K562 (cell line): ENCODE measurements around the gene B4GALNT3. TPM values are rescaled to one million over a fixed set of nuclear protein-coding genes. Genes with fewer than 3 reads are reported as not detected.
A peak's percentile ranks its signal among the peaks of the same experiment; 100 is the strongest.

ENCODE experiments used
- CBX3 ChIP-seq, 2 experiments: IDR thresholded peaks; 1 replicate in 1 of 2; 2 replicates in 1 of 2; pipeline ENCODE4 v1.6.1; 2012; ENCODE audit warnings: inconsistent platforms in 2 of 2, low read length in 2 of 2, borderline replicate concordance in 1 of 2, control low read depth in 1 of 2
- CHAMP1 ChIP-seq: fragments of 450-650 bp; IDR thresholded peaks from 2 replicates; pipeline ENCODE4 v1.6.1; 2016; ENCODE audit warnings: mild to moderate bottlenecking
- CTBP1 ChIP-seq: fragments of 450-650 bp; IDR thresholded peaks from 2 replicates; pipeline ENCODE4 v1.6.1; 2016; ENCODE audit warnings: borderline replicate concordance
- FOXJ3 ChIP-seq: sonication (generic); formaldehyde crosslinking; IDR thresholded peaks from 2 replicates; pipeline ENCODE4 v1.4.0; 2020; ENCODE audit warnings: mild to moderate bottlenecking, missing genetic modification reagents
- GTF2F1 ChIP-seq: IDR thresholded peaks from 2 replicates; pipeline ENCODE4 v1.6.1; 2011; ENCODE audit warnings: low read depth, low read length, improper control_type of control experiment
- TAF1 ChIP-seq: IDR thresholded peaks from 2 replicates; pipeline ENCODE4 v1.6.1; 2011; ENCODE audit warnings: mild to moderate bottlenecking, low read length, moderate library complexity; ENCODE audit not compliant: insufficient read depth, control insufficient read depth, severe bottlenecking; ENCODE audit errors: extremely low read depth
- ZBTB5 ChIP-seq: fragments of 450-650 bp; IDR thresholded peaks from 2 replicates; pipeline ENCODE4 v1.6.1; 2017; ENCODE audit warnings: antibody characterized with exemption
- polyA plus RNA-seq, 8 experiments: library from polyadenylated mRNA; depleted of rRNA in 4 of 8; stranded (reverse) in 5 of 8; unstranded in 3 of 8; fragments of >200 nt; fragmentation: Nextera tagmentation in 2 of 8; fragmentation: Illumina TruSeq in 1 of 8; extraction: Ambion mirVana in 2 of 8; extraction: Trizol in 1 of 8; gene quantifications; 2 replicates each; pipeline versions ENCODE4 v1.2.1 to v1.2.3, GENCODE V29; 2011 to 2014; ENCODE audit warnings: inconsistent platforms in 1 of 8, missing spikeins in 1 of 8
- total RNA-seq, 7 experiments: library from RNA; depleted of rRNA in 6 of 7; stranded (reverse); fragments of >200 nt in 6 of 7; fragmentation: Illumina TruSeq in 2 of 7; extraction: Trizol in 2 of 7; gene quantifications; 2 replicates each; pipeline versions ENCODE4 v1.2.1 to v1.2.3, GENCODE V29; 2011 to 2021; ENCODE audit warnings: low replicate concordance in 1 of 7
- TF ChIP-seq, protein P1 (sequence below): sonication (generic); formaldehyde crosslinking; IDR thresholded peaks from 2 replicates; pipeline ENCODE4 v1.8.0; 2022; ENCODE audit warnings: missing genetic modification reagents, mild to moderate bottlenecking, borderline replicate concordance
- TF ChIP-seq, protein P2 (sequence below): fragments of 450-650 bp; formaldehyde crosslinking; IDR thresholded peaks from 2 replicates; pipeline ENCODE4 v1.4.0; 2022; ENCODE audit warnings: mild to moderate bottlenecking, moderate library complexity
- TF ChIP-seq, protein P3 (sequence below): IDR thresholded peaks from 2 replicates; pipeline ENCODE4 v1.6.1; 2016; ENCODE audit warnings: missing genetic modification characterization, missing compliant biosample characterization
- TF ChIP-seq, protein P4 (sequence below): fragments of 250-450 bp; sonication (Bioruptor Pico); IDR thresholded peaks from 2 replicates; pipeline ENCODE4 v1.5.0; 2021; ENCODE audit warnings: mild to moderate bottlenecking, moderate library complexity
- TF ChIP-seq, protein P5 (sequence below): fragments of 450-650 bp; conservative IDR thresholded peaks from 2 replicates; pipeline ENCODE4 v1.6.1; 2016; ENCODE audit warnings: missing genetic modification characterization, low read depth, mild to moderate bottlenecking, missing compliant biosample characterization, moderate library complexity

Gene B4GALNT3
- total and polyA plus RNA-seq, 9 of the 15 experiments (the other 6 are each of a cell fraction or from before 2014, with no cell fraction given): 0.04 to 0.36 (median 0.10) TPM; not detected in 6

GRCh38 chr12:575948-576614 lies 116.3 kb downstream of the B4GALNT3 start (continued):
- TF ChIP-seq, protein P1, sequence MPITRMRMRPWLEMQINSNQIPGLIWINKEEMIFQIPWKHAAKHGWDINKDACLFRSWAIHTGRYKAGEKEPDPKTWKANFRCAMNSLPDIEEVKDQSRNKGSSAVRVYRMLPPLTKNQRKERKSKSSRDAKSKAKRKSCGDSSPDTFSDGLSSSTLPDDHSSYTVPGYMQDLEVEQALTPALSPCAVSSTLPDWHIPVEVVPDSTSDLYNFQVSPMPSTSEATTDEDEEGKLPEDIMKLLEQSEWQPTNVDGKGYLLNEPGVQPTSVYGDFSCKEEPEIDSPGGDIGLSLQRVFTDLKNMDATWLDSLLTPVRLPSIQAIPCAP (CRISPR knock-in tag): no peak; the same call in 1 of the 2 replicates
- TF ChIP-seq, protein P2, sequence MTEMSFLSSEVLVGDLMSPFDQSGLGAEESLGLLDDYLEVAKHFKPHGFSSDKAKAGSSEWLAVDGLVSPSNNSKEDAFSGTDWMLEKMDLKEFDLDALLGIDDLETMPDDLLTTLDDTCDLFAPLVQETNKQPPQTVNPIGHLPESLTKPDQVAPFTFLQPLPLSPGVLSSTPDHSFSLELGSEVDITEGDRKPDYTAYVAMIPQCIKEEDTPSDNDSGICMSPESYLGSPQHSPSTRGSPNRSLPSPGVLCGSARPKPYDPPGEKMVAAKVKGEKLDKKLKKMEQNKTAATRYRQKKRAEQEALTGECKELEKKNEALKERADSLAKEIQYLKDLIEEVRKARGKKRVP: 0 out of 2 replicates have a peak, but pooled peaks have one; percentile 29
- TF ChIP-seq, protein P3, sequence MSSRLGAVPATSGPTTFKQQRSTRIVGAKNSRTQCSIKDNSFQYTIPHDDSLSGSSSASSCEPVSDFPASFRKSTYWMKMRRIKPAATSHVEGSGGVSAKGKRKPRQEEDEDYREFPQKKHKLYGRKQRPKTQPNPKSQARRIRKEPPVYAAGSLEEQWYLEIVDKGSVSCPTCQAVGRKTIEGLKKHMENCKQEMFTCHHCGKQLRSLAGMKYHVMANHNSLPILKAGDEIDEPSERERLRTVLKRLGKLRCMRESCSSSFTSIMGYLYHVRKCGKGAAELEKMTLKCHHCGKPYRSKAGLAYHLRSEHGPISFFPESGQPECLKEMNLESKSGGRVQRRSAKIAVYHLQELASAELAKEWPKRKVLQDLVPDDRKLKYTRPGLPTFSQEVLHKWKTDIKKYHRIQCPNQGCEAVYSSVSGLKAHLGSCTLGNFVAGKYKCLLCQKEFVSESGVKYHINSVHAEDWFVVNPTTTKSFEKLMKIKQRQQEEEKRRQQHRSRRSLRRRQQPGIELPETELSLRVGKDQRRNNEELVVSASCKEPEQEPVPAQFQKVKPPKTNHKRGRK (tag): no peak
- TF ChIP-seq GTF2F1 (no peak), TAF1 (no peak), CTBP1 (peak; percentile 49; the same call in 1 of the 2 replicates), CHAMP1 (0 out of 2 replicates have a peak, but pooled peaks have one; percentile 26), CBX3 (IDR thresholded peaks at IDR 0.05; ENCODE audit: borderline replicate concordance in 1 of 2, low read length in 2 of 2) (peak in 1 of 2 experiments; percentile 63; a peak in 2 of 3 replicates), FOXJ3 (CRISPR knock-in tag) (no peak), ZBTB5 (no peak)
- TF ChIP-seq, protein P4, sequence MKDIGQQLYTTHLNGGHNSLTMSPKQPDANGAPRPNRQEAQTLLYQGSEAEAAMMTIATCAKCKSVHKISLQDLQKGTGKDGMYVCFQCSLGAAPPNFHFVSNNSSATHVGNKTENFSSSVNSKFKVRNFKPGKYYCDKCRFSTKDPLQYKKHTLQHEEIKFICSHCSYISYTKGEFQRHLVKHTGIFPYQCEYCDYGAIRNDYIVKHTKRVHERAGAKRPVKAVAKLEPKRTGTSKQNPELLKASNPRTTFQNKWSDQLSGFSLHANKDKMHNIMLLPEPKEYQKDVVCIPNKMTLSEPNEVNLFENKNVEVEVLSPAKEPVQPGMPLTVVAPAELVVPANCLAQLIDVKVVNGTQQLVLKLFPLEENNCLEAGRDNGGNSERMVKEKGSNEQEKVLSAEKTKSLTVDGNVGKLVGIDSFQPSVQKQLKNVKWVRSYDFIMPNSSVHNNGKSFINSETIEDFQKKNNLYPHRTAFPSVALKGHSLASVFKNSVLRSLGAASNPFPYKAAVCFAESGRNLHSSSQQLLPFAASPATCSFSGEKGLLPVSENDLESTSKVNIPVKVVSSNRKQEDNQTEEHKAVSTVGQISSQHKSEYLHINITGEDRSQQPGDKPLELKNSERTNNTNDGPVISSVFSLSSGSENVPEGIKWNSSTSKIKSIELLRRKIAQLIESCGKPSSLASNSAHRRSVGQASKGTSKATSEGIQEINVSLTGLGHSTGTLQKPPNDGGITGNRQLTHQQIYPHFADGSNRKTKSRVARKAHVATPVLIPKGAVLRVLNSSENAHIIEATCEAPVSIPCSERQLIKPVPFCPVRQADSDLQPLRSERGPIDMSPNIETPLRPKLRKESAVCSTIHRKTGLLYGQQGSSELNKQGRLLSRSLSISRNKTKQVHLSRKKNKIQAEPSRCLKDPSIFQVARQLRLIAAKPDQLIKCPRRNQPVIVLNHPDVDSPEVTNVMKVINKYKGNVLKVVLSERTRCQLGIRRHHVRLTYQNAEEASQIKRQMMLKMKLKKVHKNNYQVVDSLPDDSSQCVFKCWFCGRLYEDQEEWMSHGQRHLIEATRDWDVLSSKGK (CRISPR knock-in tag): no peak
- TF ChIP-seq, protein P5, sequence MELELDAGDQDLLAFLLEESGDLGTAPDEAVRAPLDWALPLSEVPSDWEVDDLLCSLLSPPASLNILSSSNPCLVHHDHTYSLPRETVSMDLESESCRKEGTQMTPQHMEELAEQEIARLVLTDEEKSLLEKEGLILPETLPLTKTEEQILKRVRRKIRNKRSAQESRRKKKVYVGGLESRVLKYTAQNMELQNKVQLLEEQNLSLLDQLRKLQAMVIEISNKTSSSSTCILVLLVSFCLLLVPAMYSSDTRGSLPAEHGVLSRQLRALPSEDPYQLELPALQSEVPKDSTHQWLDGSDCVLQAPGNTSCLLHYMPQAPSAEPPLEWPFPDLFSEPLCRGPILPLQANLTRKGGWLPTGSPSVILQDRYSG (tag): 0 out of 2 replicates have a peak, but pooled peaks have one; percentile 53
